NCI-H2081 (cell line): Measurements from ENCODE around the gene COL11A1.
"Not testable (repeated sequence)": the region's sequence is repeated elsewhere in the genome, so short reads cannot be mapped to it uniquely, and the experiment has no call there.

Experiments
- DNase-seq, 2 experiments: peaks; one replicate each; lab custom pipeline; 2025; lab: John Stamatoyannopoulos, UW

Gene COL11A1

GRCh38 chr1:102834688-102835320 lies 273.5 kb downstream of the COL11A1 start:
- DNase-seq: no peak

GRCh38 chr1:102833151-102833550 lies 275.2 kb downstream of the COL11A1 start:
- DNase-seq: no peak

GRCh38 chr1:102826706-102827105 lies 281.6 kb downstream of the COL11A1 start:
- not testable (repeated sequence) for DNase-seq
